ENCODE data around the gene SMIM35.

SMIM35 gene

DNA sequence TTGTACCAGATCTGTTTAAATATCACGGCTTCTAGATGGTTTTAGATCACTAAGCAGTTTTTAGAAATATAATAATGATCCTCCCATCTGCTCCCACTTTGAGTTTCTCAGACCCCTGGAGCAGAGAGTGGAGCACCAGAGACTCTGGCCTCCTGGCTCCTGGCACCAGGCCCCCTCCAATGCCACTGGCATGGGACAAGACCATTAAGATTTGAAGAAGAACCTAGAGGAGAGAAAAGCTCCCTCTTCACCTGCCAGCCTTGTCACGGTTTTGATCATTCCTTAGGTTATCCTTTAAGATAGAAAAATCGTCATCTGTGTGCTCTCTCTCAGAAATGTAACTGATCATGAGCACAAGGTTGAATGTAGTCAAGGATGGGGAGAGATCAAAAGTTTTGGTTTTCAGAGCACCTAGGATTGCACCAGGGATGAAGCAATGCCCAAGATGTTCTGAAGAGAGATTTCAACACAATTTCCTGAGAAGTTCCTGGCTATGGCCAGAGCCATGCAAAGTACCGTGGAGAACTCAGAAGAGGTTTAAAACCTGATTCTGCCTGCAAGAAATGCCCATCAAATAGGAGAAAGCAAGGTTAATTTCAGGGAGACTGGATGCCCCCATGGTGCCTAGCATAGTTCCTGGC, 78.4 kb downstream of the SMIM35 start:
- no peak for TF ChIP-seq POLR2A (IDR thresholded peaks at IDR 0.05; ENCODE audit: low read length)
- no peak for TF ChIP-seq GATA1 (IDR thresholded peaks at IDR 0.05; ENCODE audit: low read depth, low read length)
- no peak for DNase-seq

DNA sequence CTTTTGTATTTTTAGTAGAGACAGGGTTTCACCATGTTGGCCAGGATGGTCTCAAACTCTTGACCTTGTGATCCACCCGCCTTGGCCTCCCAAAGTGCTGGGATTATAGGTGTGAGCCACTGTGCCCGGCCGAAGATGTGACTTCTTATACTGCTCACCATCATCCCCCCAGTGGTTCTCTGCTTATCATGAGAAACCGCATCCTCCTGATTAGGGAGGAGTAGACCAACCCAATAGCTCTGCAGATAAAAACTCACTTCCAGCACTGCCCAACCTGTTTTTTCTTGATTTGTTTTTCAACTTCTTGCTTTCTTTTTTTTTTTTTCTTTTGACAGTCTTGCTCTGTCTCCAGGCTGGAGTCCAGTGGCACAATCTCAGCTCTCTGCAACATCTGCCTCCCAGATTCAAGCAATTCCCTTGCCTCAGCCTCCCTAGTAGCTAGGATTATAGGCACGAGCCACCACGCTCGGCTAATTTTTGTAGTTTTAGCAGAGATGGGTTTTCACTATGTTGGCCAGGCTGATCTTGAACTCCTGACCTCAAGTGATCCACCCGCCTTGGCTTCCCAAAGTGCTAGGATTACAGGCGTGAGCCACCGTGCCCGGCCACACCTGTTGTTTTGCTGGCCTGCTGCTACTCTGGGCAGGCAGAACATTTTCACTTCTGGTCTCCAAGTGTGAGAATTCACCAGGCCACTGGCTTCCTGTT, 79.0 kb downstream of the SMIM35 start:
- DNase-seq: peak; percentile 14 to 44

DNA sequence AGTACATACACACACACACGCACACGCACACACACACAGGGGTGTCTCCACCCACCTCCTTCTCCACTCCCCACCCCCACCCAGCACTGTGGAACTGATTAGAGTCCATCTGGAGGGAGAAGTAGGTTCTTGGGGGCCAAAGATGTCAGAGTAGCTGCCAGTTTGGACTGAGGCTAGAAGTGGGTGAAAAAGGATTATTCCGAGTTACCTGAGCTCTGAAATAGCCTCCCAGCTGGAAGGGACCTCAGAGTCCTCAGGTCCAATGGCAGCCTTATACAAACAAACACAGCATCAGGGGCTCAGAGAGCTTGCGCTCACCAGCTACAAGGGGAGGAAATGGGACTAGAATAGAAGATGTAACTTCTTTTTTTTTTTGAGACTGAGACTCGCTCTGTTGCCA, 79.7 kb downstream of the SMIM35 start:
- no peak for TF ChIP-seq POLR2A (IDR thresholded peaks at IDR 0.05; ENCODE audit: low read length)
- TF ChIP-seq GATA1 (IDR thresholded peaks at IDR 0.05; ENCODE audit: low read depth, low read length): no peak
- DNase-seq: peak; percentile 20 to 39

GRCh38 chr11:118006153-118006534, 80.6 kb downstream of the SMIM35 start:
- TF ChIP-seq GATA1 (IDR thresholded peaks at IDR 0.05; ENCODE audit: low read depth, low read length): no peak
- TF ChIP-seq POLR2A (IDR thresholded peaks at IDR 0.05; ENCODE audit: low read length): no peak
- no peak for DNase-seq

DNA sequence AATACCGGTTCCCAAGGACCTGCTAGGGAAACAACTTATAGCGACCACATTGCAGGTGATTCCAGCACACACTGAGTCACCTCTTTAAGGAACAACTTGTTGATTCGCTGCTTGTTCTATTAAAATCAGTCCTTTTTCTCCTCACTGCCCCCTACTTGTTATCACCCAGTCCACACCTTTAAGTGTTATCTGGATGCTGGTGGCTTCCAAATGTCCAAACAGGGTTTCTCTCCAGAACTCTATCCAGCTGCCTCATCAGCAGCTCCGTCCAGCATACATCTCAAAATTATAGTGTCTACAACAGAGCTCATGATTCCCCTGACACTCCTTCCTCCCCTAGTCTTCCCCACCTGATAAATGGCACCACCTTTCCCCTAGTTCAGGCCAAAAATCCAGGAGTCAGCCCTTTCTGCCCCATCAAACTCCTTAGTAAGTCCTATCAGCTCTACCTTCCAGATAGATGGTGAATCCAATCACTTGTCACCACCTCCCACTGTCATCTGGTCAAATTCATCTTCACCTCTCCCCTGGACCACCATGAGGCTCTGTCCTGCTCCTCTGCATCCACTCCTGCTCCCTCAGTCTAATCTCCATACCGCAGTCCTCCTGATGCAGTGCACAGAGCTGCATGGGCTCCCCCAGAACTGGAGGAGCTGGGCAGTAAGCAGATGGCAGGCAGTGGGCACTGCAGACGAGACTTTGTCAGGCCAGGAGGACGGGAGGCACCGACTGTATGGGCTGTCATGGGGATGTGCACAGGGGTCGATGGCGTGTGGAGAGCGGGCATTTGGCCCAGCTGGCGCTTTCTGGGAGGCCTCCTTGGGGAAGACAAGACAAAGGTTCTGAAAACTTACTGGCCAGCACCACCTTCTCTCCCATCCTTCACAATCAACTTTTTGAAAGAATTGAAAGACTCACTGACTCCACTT, 81.3 kb downstream of the SMIM35 start:
- DNase-seq: peak; percentile 10 to 39
- TF ChIP-seq GATA1 (IDR thresholded peaks at IDR 0.05; ENCODE audit: low read depth, low read length): no peak
- no peak for TF ChIP-seq POLR2A (IDR thresholded peaks at IDR 0.05; ENCODE audit: low read length)

GRCh38 chr11:118004543-118005223, 82.1 kb downstream of the SMIM35 start:
- DNase-seq: no peak
- TF ChIP-seq POLR2A (IDR thresholded peaks at IDR 0.05; ENCODE audit: low read length): no peak
- no peak for TF ChIP-seq GATA1 (IDR thresholded peaks at IDR 0.05; ENCODE audit: low read depth, low read length)

DNA sequence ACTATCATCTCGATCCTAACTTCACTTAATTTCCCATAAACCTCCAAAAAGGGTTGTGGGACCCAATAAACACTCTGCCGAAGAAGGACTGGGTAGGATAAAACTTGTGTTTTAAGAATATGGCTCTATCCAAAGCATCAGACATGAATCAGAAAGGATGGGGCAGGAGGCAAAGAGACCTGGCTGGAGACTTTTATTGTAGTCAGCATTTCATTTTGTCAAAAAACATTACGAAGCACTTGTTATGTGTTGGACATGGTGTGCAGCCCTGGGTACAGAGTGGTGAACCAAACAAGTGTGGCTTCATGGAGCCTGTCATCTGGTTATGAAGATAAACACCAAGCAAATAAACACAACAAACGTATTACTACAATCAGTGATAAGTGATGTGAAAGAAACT, 83.3 kb downstream of the SMIM35 start:
- TF ChIP-seq GATA1 (IDR thresholded peaks at IDR 0.05; ENCODE audit: low read depth, low read length): no peak
- no peak for TF ChIP-seq POLR2A (IDR thresholded peaks at IDR 0.05; ENCODE audit: low read length)
- no peak for DNase-seq

GRCh38 chr11:118002541-118003423, 84.0 kb downstream of the SMIM35 start:
- no peak for TF ChIP-seq POLR2A (IDR thresholded peaks at IDR 0.05; ENCODE audit: low read length)
- TF ChIP-seq GATA1 (IDR thresholded peaks at IDR 0.05; ENCODE audit: low read depth, low read length): no peak
- peak in 1 of 2 experiments; percentile 34 for DNase-seq

DNA sequence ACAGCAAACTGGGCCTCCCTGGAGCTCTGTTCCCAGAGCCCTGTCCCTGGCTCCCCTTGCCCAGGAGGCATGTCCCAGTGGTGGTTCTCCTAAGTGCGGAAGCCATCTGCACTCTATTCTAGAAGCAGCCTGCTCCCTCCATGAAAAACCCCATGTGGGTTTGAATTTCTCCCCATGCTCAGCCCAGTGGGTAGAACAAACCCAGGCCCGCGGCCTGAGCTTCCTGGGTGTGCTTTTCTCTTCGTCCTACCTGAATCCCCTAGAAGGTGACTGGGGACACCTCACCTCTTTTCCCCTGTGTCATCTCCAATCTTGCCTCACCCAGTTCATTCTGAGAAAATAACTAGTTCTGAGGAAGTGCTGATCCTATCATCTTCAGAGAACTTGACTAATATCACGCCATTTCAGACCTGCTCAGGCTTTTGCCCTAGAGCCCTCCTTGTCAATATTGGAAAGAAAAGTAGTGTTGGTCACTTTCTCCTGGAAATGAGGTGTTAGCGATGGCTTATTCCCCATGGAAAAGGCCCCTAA, 84.7 kb downstream of the SMIM35 start:
- TF ChIP-seq GATA1 (IDR thresholded peaks at IDR 0.05; ENCODE audit: low read depth, low read length) (no peak), POLR2A (IDR thresholded peaks at IDR 0.05; ENCODE audit: low read length) (no peak)
- DNase-seq: peak; percentile 44 to 57

GRCh38 chr11:118001494-118001971, 85.2 kb downstream of the SMIM35 start:
- TF ChIP-seq GATA1 (IDR thresholded peaks at IDR 0.05; ENCODE audit: low read depth, low read length) (no peak), POLR2A (IDR thresholded peaks at IDR 0.05; ENCODE audit: low read length) (no peak)
- DNase-seq: peak; percentile 41 to 47

GRCh38 chr11:118000850-118001228, 85.9 kb downstream of the SMIM35 start:
- TF ChIP-seq POLR2A (IDR thresholded peaks at IDR 0.05; ENCODE audit: low read length): no peak
- no peak for TF ChIP-seq GATA1 (IDR thresholded peaks at IDR 0.05; ENCODE audit: low read depth, low read length)
- DNase-seq: no peak

GRCh38 chr11:118000067-118000849, 86.5 kb downstream of the SMIM35 start:
- TF ChIP-seq POLR2A (IDR thresholded peaks at IDR 0.05; ENCODE audit: low read length): no peak
- no peak for TF ChIP-seq GATA1 (IDR thresholded peaks at IDR 0.05; ENCODE audit: low read depth, low read length)

More at GRCh38 chr11:118000067-118000849, 86.5 kb downstream of the SMIM35 start:
- no peak for DNase-seq

All from erythroblast (primary cell).